DMS53 treated with DMSO at 0.1 percent for 48 hours (cell line): ENCODE results near the gene ZNF385B.

ENCODE experiments used
- DNase-seq: peaks from one replicate; lab custom pipeline; 2025; ENCODE audit not compliant: unreplicated experiment; lab: John Stamatoyannopoulos, UW

The ZNF385B gene

GRCh38 chr2:179746981-179747380, 114.4 kb downstream of the ZNF385B start:
- DNase-seq: no peak

GRCh38 chr2:179745635-179746256, 115.7 kb downstream of the ZNF385B start:
- DNase-seq: no peak

- no peak for DNase-seq
Measured at GRCh38 chr2:179744401-179744800, 117.0 kb downstream of the ZNF385B start.

GRCh38 chr2:179741317-179741716, 120.1 kb downstream of the ZNF385B start:
- DNase-seq: no peak

GRCh38 chr2:179729966-179730365, 131.4 kb downstream of the ZNF385B start:
- DNase-seq: no peak

GRCh38 chr2:179726461-179727180, 134.8 kb downstream of the ZNF385B start:
- no peak for DNase-seq

GRCh38 chr2:179724403-179724802, 137.0 kb downstream of the ZNF385B start:
- no peak for DNase-seq

GRCh38 chr2:179720173-179720772, 141.1 kb downstream of the ZNF385B start:
- DNase-seq: no peak

- DNase-seq: no peak
Measured at GRCh38 chr2:179715871-179716270, 145.5 kb downstream of the ZNF385B start.

GRCh38 chr2:179715196-179715595, 146.2 kb downstream of the ZNF385B start:
- no peak for DNase-seq

GRCh38 chr2:179712825-179713224, 148.6 kb downstream of the ZNF385B start:
- no peak for DNase-seq

GRCh38 chr2:179711375-179711774, 150.0 kb downstream of the ZNF385B start:
- no peak for DNase-seq

- DNase-seq: no peak
Measured at GRCh38 chr2:179703702-179704101, 157.7 kb downstream of the ZNF385B start.

GRCh38 chr2:179702912-179703311, 158.5 kb downstream of the ZNF385B start:
- no peak for DNase-seq

- no peak for DNase-seq
Measured at GRCh38 chr2:179701524-179702110, 159.8 kb downstream of the ZNF385B start.

- DNase-seq: no peak
Measured at GRCh38 chr2:179695486-179695885, 165.9 kb downstream of the ZNF385B start.

- no peak for DNase-seq
Measured at GRCh38 chr2:179694963-179695362, 166.4 kb downstream of the ZNF385B start.

- no peak for DNase-seq
Measured at GRCh38 chr2:179692610-179693009, 168.8 kb downstream of the ZNF385B start.

GRCh38 chr2:179692043-179692442, 169.4 kb downstream of the ZNF385B start:
- DNase-seq: no peak

- DNase-seq: no peak
Measured at GRCh38 chr2:179691235-179691634, 170.2 kb downstream of the ZNF385B start.

- no peak for DNase-seq
Measured at GRCh38 chr2:179686718-179687342, 174.6 kb downstream of the ZNF385B start.
